Measurements from ENCODE around the gene NFYC.

NFYC gene

GRCh38 chr1:40658751-40659648 lies 32.5 kb upstream of the NFYC start:
- H3K27ac ChIP-seq = no peak overlapping the region
- H3K79me2 ChIP-seq (ENCODE audit: insufficient read depth, low read depth) = peaks cover 18% of the 10 kb centered on the region; the same call in 1 of the 2 replicates
- H3K4me1 ChIP-seq (ENCODE audit: low read depth, poor library complexity, severe bottlenecking) = peaks cover 32% of the 10 kb centered on the region
- H4K20me1 ChIP-seq (ENCODE audit: insufficient read depth) = no peaks in the 10 kb centered on the region
- no peak overlapping the region for H2AFZ ChIP-seq (ENCODE audit: low read depth)
- TF ChIP-seq, protein P1, sequence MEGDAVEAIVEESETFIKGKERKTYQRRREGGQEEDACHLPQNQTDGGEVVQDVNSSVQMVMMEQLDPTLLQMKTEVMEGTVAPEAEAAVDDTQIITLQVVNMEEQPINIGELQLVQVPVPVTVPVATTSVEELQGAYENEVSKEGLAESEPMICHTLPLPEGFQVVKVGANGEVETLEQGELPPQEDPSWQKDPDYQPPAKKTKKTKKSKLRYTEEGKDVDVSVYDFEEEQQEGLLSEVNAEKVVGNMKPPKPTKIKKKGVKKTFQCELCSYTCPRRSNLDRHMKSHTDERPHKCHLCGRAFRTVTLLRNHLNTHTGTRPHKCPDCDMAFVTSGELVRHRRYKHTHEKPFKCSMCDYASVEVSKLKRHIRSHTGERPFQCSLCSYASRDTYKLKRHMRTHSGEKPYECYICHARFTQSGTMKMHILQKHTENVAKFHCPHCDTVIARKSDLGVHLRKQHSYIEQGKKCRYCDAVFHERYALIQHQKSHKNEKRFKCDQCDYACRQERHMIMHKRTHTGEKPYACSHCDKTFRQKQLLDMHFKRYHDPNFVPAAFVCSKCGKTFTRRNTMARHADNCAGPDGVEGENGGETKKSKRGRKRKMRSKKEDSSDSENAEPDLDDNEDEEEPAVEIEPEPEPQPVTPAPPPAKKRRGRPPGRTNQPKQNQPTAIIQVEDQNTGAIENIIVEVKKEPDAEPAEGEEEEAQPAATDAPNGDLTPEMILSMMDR (conservative IDR thresholded peaks at IDR 0.05; ENCODE audit: low read depth, low read length) = no peak
- H3K9ac ChIP-seq = no peak overlapping the region
- H3K4me3 ChIP-seq (IDR thresholded peaks at IDR 0.05; ENCODE audit: insufficient read depth, low read depth, low read length) = no peak overlapping the region
- no peaks in the 10 kb centered on the region for H3K27me3 ChIP-seq (ENCODE audit: insufficient read depth, low read depth)
- no peaks in the 10 kb centered on the region for H3K36me3 ChIP-seq (ENCODE audit: insufficient read depth)
- no peak overlapping the region for H3K4me2 ChIP-seq

DNA sequence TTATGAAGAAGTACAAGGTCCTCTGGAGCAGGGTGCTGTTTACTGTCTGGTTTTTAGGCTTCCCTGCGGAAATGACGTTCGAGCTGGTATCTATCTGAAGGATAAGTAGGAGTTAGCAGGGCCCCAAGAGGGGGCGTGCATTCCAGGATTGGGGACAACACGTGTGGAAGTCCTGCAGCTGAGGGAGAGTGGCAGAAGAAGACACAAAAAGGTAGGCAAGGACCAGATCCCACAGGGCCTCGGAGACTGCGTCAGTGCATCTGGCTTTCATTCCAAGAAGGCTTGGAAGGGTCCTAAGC lies 31.9 kb upstream of the NFYC start:
- TF ChIP-seq, protein P1 (conservative IDR thresholded peaks at IDR 0.05; ENCODE audit: low read depth, low read length) = no peak
- H3K9ac ChIP-seq = no peak overlapping the region
- no peaks in the 10 kb centered on the region for H4K20me1 ChIP-seq (ENCODE audit: insufficient read depth)
- no peaks in the 10 kb centered on the region for H3K36me3 ChIP-seq (ENCODE audit: insufficient read depth)
- H3K4me3 ChIP-seq (IDR thresholded peaks at IDR 0.05; ENCODE audit: insufficient read depth, low read depth, low read length) = no peak overlapping the region
- peaks cover 38% of the 10 kb centered on the region for H3K4me1 ChIP-seq (ENCODE audit: low read depth, poor library complexity, severe bottlenecking)
- peaks cover 22% of the 10 kb centered on the region; the same call in 1 of the 2 replicates for H3K79me2 ChIP-seq (ENCODE audit: insufficient read depth, low read depth)
- H3K27ac ChIP-seq = no peak overlapping the region
- no peaks in the 10 kb centered on the region for H3K27me3 ChIP-seq (ENCODE audit: insufficient read depth, low read depth)
- H3K4me2 ChIP-seq = no peak overlapping the region
- H2AFZ ChIP-seq (ENCODE audit: low read depth) = no peak overlapping the region

DNA sequence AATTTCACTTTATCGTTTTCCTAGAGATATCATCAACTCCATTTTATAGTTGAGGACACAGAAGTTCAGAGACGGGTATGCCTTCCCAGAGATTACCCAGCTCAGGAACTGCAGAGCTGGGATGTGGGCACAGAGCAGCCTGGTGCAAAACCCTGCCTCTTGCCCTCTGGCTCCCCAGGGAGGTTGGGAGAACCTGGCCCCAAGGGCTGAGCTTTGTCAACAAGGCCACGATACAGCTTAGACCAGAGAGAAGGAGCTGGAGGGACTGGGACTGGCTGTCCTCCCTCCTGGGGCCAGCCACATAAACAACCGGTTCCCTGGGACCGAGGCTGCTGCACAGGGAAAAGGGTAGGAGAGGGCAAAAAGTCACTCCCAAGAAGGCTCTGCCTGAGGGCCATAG lies 29.8 kb upstream of the NFYC start:
- H3K9ac ChIP-seq = no peak overlapping the region; the same call in 1 of the 2 replicates
- H3K36me3 ChIP-seq (ENCODE audit: insufficient read depth) = no peaks in the 10 kb centered on the region
- no peaks in the 10 kb centered on the region for H3K27me3 ChIP-seq (ENCODE audit: insufficient read depth, low read depth)
- no peak overlapping the region for H2AFZ ChIP-seq (ENCODE audit: low read depth)
- no peak overlapping the region for H3K4me3 ChIP-seq (IDR thresholded peaks at IDR 0.05; ENCODE audit: insufficient read depth, low read depth, low read length)
- peaks cover 25% of the 10 kb centered on the region; the same call in 1 of the 2 replicates for H3K79me2 ChIP-seq (ENCODE audit: insufficient read depth, low read depth)
- H3K4me1 ChIP-seq (ENCODE audit: low read depth, poor library complexity, severe bottlenecking) = peaks cover 45% of the 10 kb centered on the region
- H4K20me1 ChIP-seq (ENCODE audit: insufficient read depth) = no peaks in the 10 kb centered on the region
- TF ChIP-seq, protein P1 (conservative IDR thresholded peaks at IDR 0.05; ENCODE audit: low read depth, low read length) = no peak
- no peak overlapping the region; the same call in 1 of the 2 replicates for H3K4me2 ChIP-seq
- peak overlapping the region; percentile 78; the same call in 1 of the 2 replicates for H3K27ac ChIP-seq

GRCh38 chr1:40662151-40662550 lies 29.4 kb upstream of the NFYC start:
- Histone ChIP-seq H3K4me2 (peak overlapping the region; percentile 99), H4K20me1 (ENCODE audit: insufficient read depth) (no peaks in the 10 kb centered on the region), H3K4me1 (ENCODE audit: low read depth, poor library complexity, severe bottlenecking) (peaks cover 50% of the 10 kb centered on the region), H3K9ac (no peak overlapping the region; the same call in 1 of the 2 replicates), H3K27me3 (ENCODE audit: insufficient read depth, low read depth) (no peaks in the 10 kb centered on the region), H3K79me2 (ENCODE audit: insufficient read depth, low read depth) (peaks cover 25% of the 10 kb centered on the region; the same call in 1 of the 2 replicates), H3K27ac (peak overlapping the region; percentile 78), H3K4me3 (IDR thresholded peaks at IDR 0.05; ENCODE audit: insufficient read depth, low read depth, low read length) (no peak overlapping the region), H2AFZ (ENCODE audit: low read depth) (no peak overlapping the region), H3K36me3 (ENCODE audit: insufficient read depth) (no peaks in the 10 kb centered on the region)
- TF ChIP-seq, protein P1 (conservative IDR thresholded peaks at IDR 0.05; ENCODE audit: low read depth, low read length) = no peak

All from KMS-11 (cell line).